ENCODE results near the gene PDE8B.

Gene PDE8B

GRCh38 chr5:77230727-77231470 lies 20.4 kb downstream of the PDE8B start:
- no peak for DNase-seq (ENCODE audit: low spot score)

- DNase-seq (ENCODE audit: low spot score): no peak
Observed at GRCh38 chr5:77231471-77232138, 21.1 kb downstream of the PDE8B start.

- DNase-seq (ENCODE audit: low spot score): no peak
Observed at GRCh38 chr5:77232574-77233358, 22.3 kb downstream of the PDE8B start.

GRCh38 chr5:77235846-77236721 lies 25.6 kb downstream of the PDE8B start:
- DNase-seq (ENCODE audit: low spot score): no peak

- peak; percentile 8 for DNase-seq (ENCODE audit: low spot score)
Observed at GRCh38 chr5:77239126-77239741, 28.8 kb downstream of the PDE8B start.

- no peak for DNase-seq (ENCODE audit: low spot score)
Observed at GRCh38 chr5:77241444-77241843, 31.0 kb downstream of the PDE8B start.

GRCh38 chr5:77249475-77249874 lies 39.0 kb downstream of the PDE8B start:
- no peak for DNase-seq (ENCODE audit: low spot score)

- DNase-seq (ENCODE audit: low spot score): no peak
Observed at GRCh38 chr5:77250021-77250420, 39.5 kb downstream of the PDE8B start.

GRCh38 chr5:77251921-77252320 lies 41.4 kb downstream of the PDE8B start:
- no peak for DNase-seq (ENCODE audit: low spot score)

- DNase-seq (ENCODE audit: low spot score): no peak
Observed at GRCh38 chr5:77255617-77256016, 45.1 kb downstream of the PDE8B start.

- DNase-seq (ENCODE audit: low spot score): no peak
Observed at GRCh38 chr5:77256406-77256805, 45.9 kb downstream of the PDE8B start.

- no peak for DNase-seq (ENCODE audit: low spot score)
Observed at GRCh38 chr5:77258652-77259051, 48.2 kb downstream of the PDE8B start.

GRCh38 chr5:77259476-77259875 lies 49.0 kb downstream of the PDE8B start:
- no peak for DNase-seq (ENCODE audit: low spot score)

- DNase-seq (ENCODE audit: low spot score): no peak
Observed at GRCh38 chr5:77262697-77263096, 52.2 kb downstream of the PDE8B start.

GRCh38 chr5:77266291-77266690 lies 55.8 kb downstream of the PDE8B start:
- DNase-seq (ENCODE audit: low spot score): no peak

GRCh38 chr5:77267496-77267895 lies 57.0 kb downstream of the PDE8B start:
- no peak for DNase-seq (ENCODE audit: low spot score)

GRCh38 chr5:77272206-77272605 lies 61.7 kb downstream of the PDE8B start:
- no peak for DNase-seq (ENCODE audit: low spot score)

- DNase-seq (ENCODE audit: low spot score): no peak
Observed at GRCh38 chr5:77277759-77278158, 67.3 kb downstream of the PDE8B start.

- no peak for DNase-seq (ENCODE audit: low spot score)
Observed at GRCh38 chr5:77280036-77280435, 69.6 kb downstream of the PDE8B start.

- no peak for DNase-seq (ENCODE audit: low spot score)
Observed at GRCh38 chr5:77281969-77282336, 71.5 kb downstream of the PDE8B start.

- DNase-seq (ENCODE audit: low spot score): peak; percentile 35
Observed at GRCh38 chr5:77282337-77283027, 72.0 kb downstream of the PDE8B start.
